Measurements from ENCODE around the gene PGPEP1. TPM values are rescaled to one million over a fixed set of nuclear protein-coding genes. Genes with fewer than 3 reads are reported as not detected.
A peak's percentile ranks its signal among the peaks of the same experiment; 100 is the strongest.
"Not testable (repeated sequence)": the region's sequence is repeated elsewhere in the genome, so short reads cannot be mapped to it uniquely, and the experiment has no call there.

The PGPEP1 gene
- total RNA-seq, 1 donor: 21.4 TPM

DNA sequence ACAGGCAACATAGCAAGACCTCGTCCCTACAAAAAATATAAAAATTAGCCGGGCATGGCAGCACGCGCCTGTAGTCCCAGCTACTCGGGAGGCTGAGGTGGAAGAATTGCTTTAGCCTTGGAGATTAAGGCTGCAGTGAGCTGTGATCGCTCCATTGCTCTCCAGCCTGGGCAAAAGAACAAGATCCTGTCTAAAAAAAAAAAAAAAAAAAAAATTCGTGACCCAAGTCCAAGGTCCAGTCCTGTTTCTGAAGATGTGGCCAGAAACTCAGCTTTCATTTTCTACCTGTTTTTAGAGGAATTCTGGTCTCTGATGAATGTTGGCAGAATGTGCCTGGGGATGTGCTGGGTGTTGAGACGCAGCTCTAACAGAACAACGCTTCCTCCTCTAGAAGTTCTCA, 1.9 kb upstream of the PGPEP1 start:
- H3K9me3 ChIP-seq (ENCODE audit: low read depth, low read length): no peaks in the 10 kb centered on the region
- peaks cover 35% of the 10 kb centered on the region for H3K4me1 ChIP-seq (ENCODE audit: insufficient read depth, low read length)
- H3K27me3 ChIP-seq (ENCODE audit: insufficient read depth, low read length): no peaks in the 10 kb centered on the region
- no peak overlapping the region for H3K4me3 ChIP-seq (ENCODE audit: low read length)

DNA sequence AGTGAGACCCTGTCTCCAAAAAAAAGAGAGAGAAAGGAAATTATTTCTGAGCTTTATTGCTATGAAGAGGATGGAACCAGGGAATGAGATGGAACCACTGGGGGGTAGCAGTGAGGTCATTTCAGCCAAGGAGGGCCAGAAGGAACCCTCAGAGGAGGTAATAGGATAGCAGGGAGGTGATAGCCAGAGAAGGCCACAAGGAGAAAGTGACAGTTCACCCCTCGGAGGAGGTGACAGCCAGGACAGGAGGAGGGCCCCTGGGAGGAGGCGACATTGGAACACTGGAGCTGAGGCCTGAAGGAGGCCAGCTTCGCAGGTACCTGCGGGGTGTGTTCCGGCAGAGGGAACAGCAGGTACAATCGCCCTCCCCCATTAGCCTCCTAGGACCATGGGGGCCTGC, 675 bp upstream of the PGPEP1 start:
- Histone ChIP-seq H3K4me1 (ENCODE audit: insufficient read depth, low read length) (peaks cover 35% of the 10 kb centered on the region), H3K4me3 (ENCODE audit: low read length) (peak overlapping the region; percentile 68), H3K27me3 (ENCODE audit: insufficient read depth, low read length) (no peaks in the 10 kb centered on the region), H3K9me3 (ENCODE audit: low read depth, low read length) (no peaks in the 10 kb centered on the region)

DNA sequence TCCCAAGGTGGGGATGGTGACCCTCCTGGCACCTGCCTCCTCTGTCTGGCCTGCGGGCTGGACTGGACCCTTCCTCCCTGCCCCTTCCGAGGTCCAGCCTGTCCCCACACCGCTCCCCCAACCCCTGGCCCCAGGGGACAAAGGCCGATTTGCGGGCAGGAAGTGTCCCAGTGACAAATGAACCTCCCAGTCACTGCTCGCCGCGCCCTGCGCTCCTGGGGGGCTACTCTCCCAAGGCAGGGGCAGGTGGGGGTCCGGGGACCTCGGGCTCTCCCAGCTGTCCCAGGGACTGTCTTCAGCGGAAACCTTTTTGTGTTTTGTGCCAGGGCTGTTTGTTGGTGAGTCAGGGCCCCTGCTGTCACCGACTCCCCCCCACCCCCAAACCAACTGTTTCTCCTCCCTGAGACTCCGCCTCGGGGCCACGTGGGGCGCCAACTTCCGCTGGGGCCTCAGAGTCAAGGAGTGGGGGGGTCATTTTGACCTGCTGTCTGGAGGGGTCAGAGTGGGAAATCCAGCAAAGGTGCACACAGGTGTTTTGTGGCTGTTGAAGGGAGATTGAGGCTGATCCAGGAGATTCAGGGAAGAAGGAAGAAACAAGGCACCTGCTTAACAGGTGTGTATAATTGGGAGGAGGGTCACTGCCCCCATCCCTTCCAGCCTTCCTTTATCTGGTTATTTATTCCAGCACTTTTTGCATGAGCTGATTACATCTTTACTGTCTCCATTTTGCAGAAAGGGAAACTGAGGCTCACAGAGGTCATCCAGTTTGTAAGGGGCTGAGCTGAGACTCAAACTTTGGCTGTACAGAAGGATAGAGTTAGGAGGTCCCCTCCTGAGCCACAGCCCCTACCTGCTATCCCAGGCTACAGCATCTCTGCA, 831 bp downstream of the PGPEP1 start:
- Histone ChIP-seq H3K4me1 (ENCODE audit: insufficient read depth, low read length) (peaks cover 35% of the 10 kb centered on the region), H3K4me3 (ENCODE audit: low read length) (peak overlapping the region; percentile 68), H3K9me3 (ENCODE audit: low read depth, low read length) (no peaks in the 10 kb centered on the region)

DNA sequence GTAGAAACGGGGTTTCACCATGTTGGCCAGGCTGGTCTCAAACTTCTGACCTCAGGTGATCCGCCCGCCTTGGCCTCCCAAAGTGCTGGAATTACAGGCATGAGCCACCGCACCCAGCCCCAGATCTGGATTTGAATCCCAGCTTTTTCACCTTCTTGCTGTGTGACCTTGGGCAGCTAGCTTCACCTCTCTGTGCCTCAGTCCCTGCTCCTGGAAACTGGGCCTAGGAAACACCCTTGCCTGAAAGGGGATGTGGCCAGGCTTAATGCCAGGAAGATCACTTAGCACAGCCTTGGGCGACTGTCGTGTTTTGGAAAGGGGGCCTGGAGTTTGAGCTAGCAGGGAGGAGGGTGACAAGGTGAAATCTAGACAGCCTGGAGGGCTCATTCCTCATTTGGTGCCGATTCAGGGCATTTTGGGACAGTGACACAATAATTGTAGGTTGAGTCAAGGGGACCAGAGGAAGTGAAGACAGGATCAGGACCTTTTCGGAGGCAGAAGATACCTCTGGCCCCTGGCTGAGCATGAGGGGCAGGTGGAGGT, 1.8 kb downstream of the PGPEP1 start:
- H3K4me1 ChIP-seq (ENCODE audit: insufficient read depth, low read length): peaks cover 31% of the 10 kb centered on the region
- no peaks in the 10 kb centered on the region for H3K9me3 ChIP-seq (ENCODE audit: low read depth, low read length)
- no peaks in the 10 kb centered on the region for H3K27me3 ChIP-seq (ENCODE audit: insufficient read depth, low read length)
- no peak overlapping the region for H3K4me3 ChIP-seq (ENCODE audit: low read length)

More for the DNA sequence above, 831 bp downstream of the PGPEP1 start:
- H3K27me3 ChIP-seq (ENCODE audit: insufficient read depth, low read length): no peaks in the 10 kb centered on the region

DNA sequence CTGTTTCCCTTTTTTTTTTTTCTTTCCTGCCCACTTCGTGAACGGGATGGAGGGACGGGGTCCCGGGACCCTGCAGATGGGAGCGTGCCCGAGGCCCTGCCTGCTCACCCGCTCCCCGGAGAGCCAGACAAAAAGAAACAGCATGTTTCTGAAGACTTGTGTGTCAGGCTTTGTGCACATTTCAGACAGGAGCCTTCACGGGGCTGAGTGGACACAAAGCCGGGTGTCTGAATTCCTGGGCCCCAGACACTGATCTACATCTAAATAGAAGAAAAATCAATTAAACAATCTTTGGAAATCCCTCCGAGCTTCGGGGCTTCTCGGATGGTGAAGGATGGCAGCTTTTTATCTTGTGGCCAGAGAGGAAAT, 4.2 kb downstream of the PGPEP1 start:
- Histone ChIP-seq H3K27me3 (ENCODE audit: insufficient read depth, low read length) (no peaks in the 10 kb centered on the region), H3K9me3 (ENCODE audit: low read depth, low read length) (no peaks in the 10 kb centered on the region), H3K4me3 (ENCODE audit: low read length) (no peak overlapping the region), H3K4me1 (ENCODE audit: insufficient read depth, low read length) (peaks cover 21% of the 10 kb centered on the region)

DNA sequence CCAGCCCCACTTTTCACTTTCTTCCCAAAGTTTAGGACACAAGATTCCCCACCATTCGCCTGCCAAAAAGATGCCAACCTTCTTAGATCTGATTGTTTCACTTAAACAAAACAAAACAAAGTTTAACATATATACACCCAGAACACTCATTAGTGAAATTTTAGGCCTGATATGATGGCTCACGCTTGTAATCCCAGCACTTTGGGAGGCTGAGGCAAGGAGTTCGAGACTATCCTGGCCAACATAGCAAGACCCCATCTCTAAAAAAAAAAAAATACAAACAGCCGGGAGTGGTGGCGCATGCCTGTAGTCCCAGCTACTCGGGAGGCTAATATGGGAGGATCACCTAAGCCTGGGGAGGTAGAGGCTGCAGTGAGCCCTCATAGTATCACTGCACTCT, 4.9 kb downstream of the PGPEP1 start:
- Histone ChIP-seq H3K9me3 (ENCODE audit: low read depth, low read length) (no peaks in the 10 kb centered on the region), H3K4me3 (ENCODE audit: low read length) (no peak overlapping the region), H3K27me3 (ENCODE audit: insufficient read depth, low read length) (no peaks in the 10 kb centered on the region), H3K4me1 (ENCODE audit: insufficient read depth, low read length) (peaks cover 14% of the 10 kb centered on the region)

DNA sequence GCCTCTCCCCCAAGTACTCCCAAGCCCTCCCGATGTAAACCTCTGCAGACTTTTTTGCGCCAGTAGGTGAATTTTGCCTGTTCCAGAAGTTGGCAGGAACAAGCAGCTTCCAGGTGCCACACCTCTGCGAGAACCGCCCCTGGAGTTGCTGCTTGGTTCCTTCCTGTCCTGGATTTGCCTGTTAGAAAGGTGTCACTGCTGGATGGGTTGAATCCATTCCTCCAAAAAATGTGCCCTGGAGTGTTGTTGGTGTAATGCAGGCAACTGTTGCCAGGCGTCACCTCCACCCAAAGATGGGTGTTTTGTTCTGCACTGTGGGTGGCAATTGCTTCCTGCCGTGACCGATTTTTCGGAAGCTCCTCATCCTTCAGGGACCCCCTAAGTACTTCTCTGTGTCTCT, 5.7 kb downstream of the PGPEP1 start:
- H3K27me3 ChIP-seq (ENCODE audit: insufficient read depth, low read length): no peaks in the 10 kb centered on the region
- no peak overlapping the region for H3K4me3 ChIP-seq (ENCODE audit: low read length)

DNA sequence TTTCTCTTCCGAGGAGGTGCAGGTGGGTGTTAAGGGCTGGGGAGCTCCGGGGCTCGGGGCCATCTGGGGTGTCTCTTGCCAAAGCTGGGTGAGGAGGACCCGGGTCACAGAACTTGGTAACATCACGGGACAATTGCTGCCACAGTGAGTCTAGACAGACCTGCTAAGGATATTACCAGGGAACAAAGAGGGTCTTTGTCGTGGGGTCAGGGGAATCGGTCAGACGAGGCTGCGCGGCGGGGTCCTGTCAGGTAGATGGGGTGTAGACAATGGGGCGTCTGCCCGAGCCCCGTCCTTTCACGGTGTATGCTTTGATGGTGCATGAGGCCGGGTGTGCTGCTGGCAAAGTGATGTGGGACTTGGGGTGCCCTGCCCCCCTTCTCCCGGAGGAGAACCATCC, 7.8 kb downstream of the PGPEP1 start:
- Histone ChIP-seq H3K27me3 (ENCODE audit: insufficient read depth, low read length) (no peaks in the 10 kb centered on the region), H3K4me3 (ENCODE audit: low read length) (no peak overlapping the region), H3K9me3 (ENCODE audit: low read depth, low read length) (no peaks in the 10 kb centered on the region), H3K4me1 (ENCODE audit: insufficient read depth, low read length) (no peaks in the 10 kb centered on the region)

More for the DNA sequence above, 5.7 kb downstream of the PGPEP1 start:
- peaks cover 13% of the 10 kb centered on the region for H3K4me1 ChIP-seq (ENCODE audit: insufficient read depth, low read length)
- no peaks in the 10 kb centered on the region for H3K9me3 ChIP-seq (ENCODE audit: low read depth, low read length)

DNA sequence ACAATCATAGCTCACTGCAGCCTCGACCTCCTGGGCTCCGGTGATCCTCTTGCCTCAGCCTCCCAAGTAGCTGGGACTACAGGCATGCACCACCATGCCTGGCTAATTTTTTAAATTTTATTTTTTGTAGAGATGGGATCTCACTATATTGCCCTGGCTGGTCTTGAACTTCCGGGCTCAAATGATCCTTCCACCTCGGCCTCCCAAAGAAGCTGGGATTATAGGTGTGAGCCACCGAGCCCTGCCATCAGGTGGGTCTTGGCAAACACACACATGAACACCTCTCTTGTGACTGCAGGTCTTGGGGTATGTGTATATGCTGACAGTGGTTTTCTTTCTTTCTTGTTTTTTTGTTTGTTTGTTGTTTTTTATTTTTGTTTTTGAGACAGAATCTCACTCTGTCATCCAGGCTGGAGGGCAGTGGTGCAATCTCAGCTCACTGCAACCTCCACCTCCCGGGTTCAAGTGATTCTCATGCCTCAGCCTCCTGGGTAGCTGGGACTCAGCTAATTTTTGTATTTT, 8.5 kb downstream of the PGPEP1 start:
- H3K9me3 ChIP-seq (ENCODE audit: low read depth, low read length); H3K4me3 ChIP-seq (ENCODE audit: low read length); H3K4me1 ChIP-seq (ENCODE audit: insufficient read depth, low read length); H3K27me3 ChIP-seq (ENCODE audit: insufficient read depth, low read length): not testable (repeated sequence)

DNA sequence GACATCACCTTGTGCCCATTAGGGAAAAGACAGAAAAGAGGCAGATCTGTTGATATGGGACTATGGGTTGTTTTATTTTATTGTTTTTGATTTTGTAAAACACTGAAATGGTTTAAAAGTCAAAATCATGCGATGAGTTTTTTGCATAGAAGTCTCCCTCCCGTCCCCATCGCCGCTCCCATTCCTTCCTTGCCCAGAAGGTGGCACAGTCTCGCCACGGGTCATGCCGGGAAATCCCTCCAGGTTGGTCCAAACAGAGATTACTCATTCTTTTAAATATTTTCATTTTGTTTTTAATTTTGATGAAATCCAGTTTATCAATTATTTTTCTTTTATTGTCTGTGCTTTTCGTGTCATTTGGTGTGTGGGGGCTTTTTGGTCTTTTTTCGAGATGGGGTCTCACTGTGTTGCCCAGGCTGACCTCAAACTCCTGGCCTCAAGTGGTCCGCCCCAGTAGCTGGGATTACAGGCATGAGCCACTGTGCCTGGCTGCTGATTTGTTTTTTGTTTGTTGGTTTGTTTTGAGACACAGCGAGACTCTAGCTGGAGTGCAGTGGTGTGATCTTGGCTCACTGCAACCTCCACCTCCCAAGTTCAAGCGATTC, 9.2 kb downstream of the PGPEP1 start:
- Histone ChIP-seq H3K27me3 (ENCODE audit: insufficient read depth, low read length) (no peaks in the 10 kb centered on the region), H3K4me3 (ENCODE audit: low read length) (no peak overlapping the region), H3K9me3 (ENCODE audit: low read depth, low read length) (no peaks in the 10 kb centered on the region), H3K4me1 (ENCODE audit: insufficient read depth, low read length) (no peaks in the 10 kb centered on the region)

DNA sequence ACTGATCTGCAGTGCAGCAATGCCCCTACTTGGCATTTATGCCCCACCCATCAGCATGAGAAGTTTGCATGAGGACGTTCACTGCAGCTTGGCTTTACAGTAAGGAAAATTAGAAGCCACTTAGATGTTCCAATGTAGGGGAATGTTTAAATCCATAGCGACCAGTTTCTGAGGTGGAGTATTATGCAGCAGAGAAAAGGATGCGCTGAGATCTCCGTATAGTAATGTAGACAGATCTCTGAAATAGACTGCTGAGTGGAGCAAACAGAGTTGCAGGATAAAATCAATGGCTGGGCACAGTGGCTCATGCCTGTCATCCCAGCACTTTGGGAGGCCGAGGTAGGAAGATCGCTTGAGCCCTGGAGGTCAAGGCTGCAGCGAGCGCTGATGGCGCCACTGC, 10.1 kb downstream of the PGPEP1 start:
- Histone ChIP-seq H3K4me1 (ENCODE audit: insufficient read depth, low read length) (no peaks in the 10 kb centered on the region), H3K27me3 (ENCODE audit: insufficient read depth, low read length) (no peaks in the 10 kb centered on the region), H3K4me3 (ENCODE audit: low read length) (no peak overlapping the region), H3K9me3 (ENCODE audit: low read depth, low read length) (no peaks in the 10 kb centered on the region)

DNA sequence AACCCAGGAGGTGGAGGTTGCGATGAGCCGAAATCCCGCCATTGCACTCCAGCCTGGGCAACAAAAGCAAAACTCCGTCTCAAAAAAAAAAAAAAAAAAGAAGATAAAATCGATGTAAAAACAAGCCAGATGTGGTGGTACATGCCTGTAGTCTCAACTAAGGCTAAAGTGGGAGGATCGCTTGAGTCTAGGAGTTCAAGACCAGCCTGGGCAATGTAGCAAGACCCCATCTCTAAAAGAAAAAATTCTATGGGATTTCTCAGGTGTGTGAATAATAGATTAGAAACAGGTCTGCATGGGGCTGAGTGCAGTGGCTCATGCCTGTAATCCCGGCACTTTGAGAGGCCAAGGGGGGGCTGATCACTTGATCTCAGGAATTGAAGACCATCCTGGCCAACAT, 11.1 kb downstream of the PGPEP1 start:
- Histone ChIP-seq H3K9me3 (ENCODE audit: low read depth, low read length) (no peaks in the 10 kb centered on the region), H3K27me3 (ENCODE audit: insufficient read depth, low read length) (no peaks in the 10 kb centered on the region), H3K4me3 (ENCODE audit: low read length) (no peak overlapping the region)

DNA sequence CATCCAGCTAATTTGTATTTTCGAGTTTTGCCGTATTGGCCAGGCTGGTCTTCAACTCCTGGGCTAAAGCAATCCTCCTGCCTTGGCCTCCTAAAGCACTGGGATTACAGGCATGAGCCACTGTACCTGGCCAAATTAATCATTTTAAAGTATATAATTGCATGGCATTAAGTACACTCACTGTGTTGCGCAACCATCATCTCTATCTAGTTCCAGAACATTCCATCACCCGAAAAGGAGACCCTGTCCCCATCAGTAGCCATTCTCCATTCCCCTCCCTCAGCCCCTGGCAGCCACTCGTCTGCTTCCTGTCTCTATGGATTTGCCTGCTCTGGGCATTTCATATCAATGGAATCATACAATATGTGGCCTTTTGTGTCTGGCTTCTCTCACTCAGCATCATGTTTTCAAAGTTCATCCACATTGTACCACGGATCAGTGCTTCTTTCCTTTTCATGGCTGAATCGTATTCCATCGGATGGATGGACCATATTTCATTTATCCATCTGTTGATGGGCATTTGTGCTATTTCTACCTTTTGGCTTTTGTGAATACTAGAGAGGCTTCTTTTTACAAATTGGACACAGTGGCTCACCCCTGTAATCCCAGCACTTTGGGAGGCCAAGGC, 13.1 kb downstream of the PGPEP1 start:
- Histone ChIP-seq H3K4me3 (ENCODE audit: low read length) (no peak overlapping the region), H3K4me1 (ENCODE audit: insufficient read depth, low read length) (no peaks in the 10 kb centered on the region), H3K9me3 (ENCODE audit: low read depth, low read length) (no peaks in the 10 kb centered on the region), H3K27me3 (ENCODE audit: insufficient read depth, low read length) (no peaks in the 10 kb centered on the region)

More for the DNA sequence above, 11.1 kb downstream of the PGPEP1 start:
- H3K4me1 ChIP-seq (ENCODE audit: insufficient read depth, low read length): no peaks in the 10 kb centered on the region

DNA sequence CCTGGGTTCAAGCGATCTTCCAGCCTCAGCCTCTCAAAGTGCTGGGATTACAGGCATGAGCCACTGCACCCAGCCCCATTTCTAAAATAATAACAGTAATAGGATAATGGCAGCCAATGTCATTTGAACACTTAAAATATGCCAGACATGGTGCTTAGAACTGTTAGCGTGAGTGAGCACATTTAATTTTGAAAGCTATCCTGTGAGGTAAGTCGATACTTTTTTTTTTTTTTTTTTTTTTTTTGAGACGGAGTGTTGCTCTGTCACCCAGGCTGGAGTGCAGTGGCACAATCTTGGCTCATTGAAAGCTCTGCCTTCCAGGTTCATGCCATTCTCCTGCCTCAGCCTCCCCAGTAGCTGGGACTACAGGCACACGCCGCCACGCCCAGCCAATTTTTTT, 14.3 kb downstream of the PGPEP1 start:
- H3K4me1 ChIP-seq (ENCODE audit: insufficient read depth, low read length); H3K4me3 ChIP-seq (ENCODE audit: low read length); H3K9me3 ChIP-seq (ENCODE audit: low read depth, low read length); H3K27me3 ChIP-seq (ENCODE audit: insufficient read depth, low read length): not testable (repeated sequence)

DNA sequence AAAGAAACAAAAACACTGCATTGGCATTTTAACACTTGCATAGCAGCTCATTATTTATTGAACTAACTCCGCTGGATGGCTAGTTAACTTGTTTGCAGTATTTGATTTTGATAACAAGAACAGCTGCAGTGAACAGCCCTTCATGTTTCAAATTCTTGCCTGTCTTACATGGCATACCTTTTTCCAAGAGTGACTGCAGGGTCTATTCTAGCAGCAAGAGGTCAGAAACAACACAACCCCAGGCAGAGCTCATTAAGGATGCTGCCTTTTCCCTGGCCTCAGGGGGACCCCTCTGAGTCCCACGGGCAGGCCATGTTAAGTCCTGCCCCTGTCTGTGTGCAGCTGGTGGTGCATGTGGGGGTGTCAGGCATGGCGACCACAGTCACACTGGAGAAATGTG, 16.6 kb downstream of the PGPEP1 start:
- H3K4me3 ChIP-seq (ENCODE audit: low read length): no peak overlapping the region
- H3K4me1 ChIP-seq (ENCODE audit: insufficient read depth, low read length): no peaks in the 10 kb centered on the region
- no peaks in the 10 kb centered on the region for H3K27me3 ChIP-seq (ENCODE audit: insufficient read depth, low read length)
- H3K9me3 ChIP-seq (ENCODE audit: low read depth, low read length): no peaks in the 10 kb centered on the region
